ENCODE measurements around the gene P2RY6.
A peak's percentile ranks its signal among the peaks of the same experiment; 100 is the strongest.

P2RY6 gene

GRCh38 chr11:73281201-73281741 lies 9.1 kb downstream of the P2RY6 start:
- DNase-seq = no peak

- no peak for DNase-seq
These were observed 9.9 kb downstream of the P2RY6 start for GRCh38 chr11:73281796-73282660.

- no peak for DNase-seq
These were observed 11.3 kb downstream of the P2RY6 start for GRCh38 chr11:73283276-73284000.

GRCh38 chr11:73284106-73284505 lies 12.0 kb downstream of the P2RY6 start:
- DNase-seq = no peak

GRCh38 chr11:73285721-73286120 lies 13.6 kb downstream of the P2RY6 start:
- DNase-seq = no peak

- no peak for DNase-seq
These were observed 14.2 kb downstream of the P2RY6 start for GRCh38 chr11:73286240-73286810.

- no peak for DNase-seq
These were observed 15.4 kb downstream of the P2RY6 start for GRCh38 chr11:73287400-73288101.

GRCh38 chr11:73288192-73288872 lies 16.2 kb downstream of the P2RY6 start:
- no peak for DNase-seq

- peak; percentile 71 to 74 for DNase-seq
These were observed 17.0 kb downstream of the P2RY6 start for GRCh38 chr11:73288873-73289707.

- DNase-seq = no peak
These were observed 18.4 kb downstream of the P2RY6 start for GRCh38 chr11:73290536-73290935.

GRCh38 chr11:73291196-73291595 lies 19.1 kb downstream of the P2RY6 start:
- no peak for DNase-seq

- no peak for DNase-seq
These were observed 19.8 kb downstream of the P2RY6 start for GRCh38 chr11:73291781-73292524.

- no peak for DNase-seq
These were observed 20.4 kb downstream of the P2RY6 start for GRCh38 chr11:73292525-73292894.

GRCh38 chr11:73293356-73293936 lies 21.3 kb downstream of the P2RY6 start:
- DNase-seq = no peak

- DNase-seq = no peak
These were observed 22.5 kb downstream of the P2RY6 start for GRCh38 chr11:73294604-73295003.

GRCh38 chr11:73295241-73295995 lies 23.3 kb downstream of the P2RY6 start:
- DNase-seq = peak; percentile 88 to 90

GRCh38 chr11:73295996-73296318 lies 23.8 kb downstream of the P2RY6 start:
- DNase-seq = no peak

- no peak for DNase-seq
These were observed 24.5 kb downstream of the P2RY6 start for GRCh38 chr11:73296501-73297230.

- DNase-seq = no peak
These were observed 25.1 kb downstream of the P2RY6 start for GRCh38 chr11:73297231-73297590.
